Calu3 (cell line): ENCODE data around the gene CALHM3. TPM values are rescaled to one million over a fixed set of nuclear protein-coding genes. Genes with fewer than 3 reads are reported as not detected.

ENCODE experiments used
- BruUV-seq: library from RNA; stranded (reverse); fragments of 400-500 nt; replicated peaks from 2 replicates; lab custom pipeline; 2021; lab: Mats Ljungman, UMichigan
- CTCF ChIA-PET: fragments of 300-600 bp; sonication (Branson Sonifier 250); formaldehyde crosslinking; loops from one replicate; lab custom pipeline; 2022; ENCODE audit warnings: antibody characterized with exemption; lab: Charles Lee
- DNase-seq: peaks from one replicate; pipeline ENCODE4 v3.0.0; 2022
- H3K27ac Mint-ChIP-seq: one replicate; pipeline ENCODE4 v1.8.0; 2022; ENCODE audit warnings: mixed read lengths; ENCODE audit not compliant: unreplicated experiment
- H3K27me3 Mint-ChIP-seq: one replicate; pipeline ENCODE4 v1.8.0; 2022; ENCODE audit warnings: mixed read lengths; ENCODE audit not compliant: unreplicated experiment
- H3K36me3 Mint-ChIP-seq: one replicate; pipeline ENCODE4 v1.8.0; 2022; ENCODE audit warnings: mild to moderate bottlenecking, moderate library complexity, mixed read lengths; ENCODE audit not compliant: insufficient read depth, unreplicated experiment
- H3K4me1 Mint-ChIP-seq: one replicate; pipeline ENCODE4 v1.8.0; 2022; ENCODE audit warnings: mild to moderate bottlenecking, low read depth, mixed read lengths; ENCODE audit not compliant: unreplicated experiment
- H3K4me3 Mint-ChIP-seq: one replicate; pipeline ENCODE4 v1.8.0; 2022; ENCODE audit warnings: mild to moderate bottlenecking, low read depth, moderate library complexity, mixed read lengths; ENCODE audit not compliant: unreplicated experiment
- H3K9me3 Mint-ChIP-seq: one replicate; pipeline ENCODE4 v1.8.0; 2022; ENCODE audit warnings: low read depth, mixed read lengths; ENCODE audit not compliant: unreplicated experiment
- CTCF ChIP-seq: fragments of 200-600 bp; IDR thresholded peaks from one replicate; pipeline ENCODE4 v1.8.0; 2022; ENCODE audit warnings: antibody characterized with exemption; ENCODE audit not compliant: unreplicated experiment
- intact Hi-C: fragments of 100-400 bp; cut with micrococcal nuclease; formaldehyde crosslinking; loops from one replicate; pipeline ENCODE4 v1.10.0; 2022; ENCODE audit not compliant: unreplicated experiment
- total RNA-seq: library from RNA; stranded (reverse); gene quantifications from 2 replicates; pipeline ENCODE4 v1.2.3, GENCODE V29; 2022

Gene CALHM3
- total RNA-seq, 1 experiment from 2014 or later, result not detected

- no peak overlapping the region for H3K27ac Mint-ChIP-seq
Measured at GRCh38 chr10:103502849-103503660, 24.0 kb upstream of the CALHM3 start.

GRCh38 chr10:103501186-103501585 lies 22.1 kb upstream of the CALHM3 start:
- no TSS peak for BruUV-seq
- Mint-ChIP-seq H3K9me3 (no peaks in the 10 kb centered on the region), H3K27ac (no peak overlapping the region), H3K4me1 (peaks cover 18% of the 10 kb centered on the region), H3K36me3 (no peaks in the 10 kb centered on the region), H3K4me3 (no peak overlapping the region), H3K27me3 (peaks cover 67% of the 10 kb centered on the region)
- no peak for TF ChIP-seq CTCF
- no peak for DNase-seq
- CTCF ChIA-PET, result no interaction called here
- intact Hi-C loops, result loop anchor here (10.0 kb wide), 1 partner anchor 74 kb away; no protein-coding TSS in a partner anchor

More at GRCh38 chr10:103502849-103503660, 24.0 kb upstream of the CALHM3 start:
- DNase-seq, result no peak
- BruUV-seq, result no TSS peak
- H3K4me1 Mint-ChIP-seq, result peaks cover 18% of the 10 kb centered on the region
- CTCF ChIA-PET, result interaction anchor here (1.0 kb wide), 1 partner anchor 10 kb away, joined by 4 read pairs; no protein-coding TSS in a partner anchor
- no peaks in the 10 kb centered on the region for H3K36me3 Mint-ChIP-seq
- peaks cover 69% of the 10 kb centered on the region for H3K27me3 Mint-ChIP-seq
- no peak overlapping the region for H3K4me3 Mint-ChIP-seq
- H3K9me3 Mint-ChIP-seq, result no peaks in the 10 kb centered on the region
- TF ChIP-seq CTCF, result no peak
- intact Hi-C loops, result loop anchor here (10.0 kb wide), 1 partner anchor 72 kb away; no protein-coding TSS in a partner anchor

GRCh38 chr10:103500481-103500880 lies 21.4 kb upstream of the CALHM3 start:
- no peaks in the 10 kb centered on the region for H3K9me3 Mint-ChIP-seq
- H3K4me1 Mint-ChIP-seq, result peaks cover 18% of the 10 kb centered on the region
- no peak for DNase-seq
- intact Hi-C loops, result loop anchor here (10.0 kb wide), 1 partner anchor 74 kb away; no protein-coding TSS in a partner anchor
- H3K27me3 Mint-ChIP-seq, result peaks cover 66% of the 10 kb centered on the region
- CTCF ChIA-PET, result no interaction called here
- BruUV-seq, result no TSS peak
- H3K4me3 Mint-ChIP-seq, result no peak overlapping the region
- no peaks in the 10 kb centered on the region for H3K36me3 Mint-ChIP-seq
- H3K27ac Mint-ChIP-seq, result no peak overlapping the region
- no peak for TF ChIP-seq CTCF

GRCh38 chr10:103499881-103500280 lies 20.8 kb upstream of the CALHM3 start:
- CTCF ChIA-PET, result no interaction called here
- Mint-ChIP-seq H3K9me3 (no peaks in the 10 kb centered on the region), H3K4me3 (no peak overlapping the region), H3K27me3 (peaks cover 66% of the 10 kb centered on the region), H3K36me3 (no peaks in the 10 kb centered on the region), H3K4me1 (peaks cover 18% of the 10 kb centered on the region), H3K27ac (no peak overlapping the region)
- no peak for TF ChIP-seq CTCF
- BruUV-seq, result no TSS peak
- DNase-seq, result no peak
- intact Hi-C loops, result loop anchor here (10.0 kb wide), 1 partner anchor 75 kb away; no protein-coding TSS in a partner anchor
